GM18508 (cell line): ENCODE measurements around the gene LONP1.

Source experiments
- ATAC-seq: cut with Tn5 transposase; IDR thresholded peaks from one replicate; pipeline ENCODE4 v1.9.1; 2021; ENCODE audit warnings: moderate number of reproducible peaks; ENCODE audit not compliant: insufficient read depth, unreplicated experiment

The LONP1 gene

GRCh38 chr19:5661483-5661882 lies 58.5 kb downstream of the LONP1 start:
- no peak for ATAC-seq

- no peak for ATAC-seq
These were observed 64.5 kb downstream of the LONP1 start for GRCh38 chr19:5655412-5655811.

- ATAC-seq, result no peak
These were observed 65.0 kb downstream of the LONP1 start for GRCh38 chr19:5654931-5655330.

GRCh38 chr19:5652261-5652660 lies 67.7 kb downstream of the LONP1 start:
- no peak for ATAC-seq

- no peak for ATAC-seq
These were observed 68.6 kb downstream of the LONP1 start for GRCh38 chr19:5651361-5651760.

- ATAC-seq, result no peak
These were observed 71.5 kb downstream of the LONP1 start for GRCh38 chr19:5648464-5648863.

- ATAC-seq, result no peak
These were observed 73.2 kb downstream of the LONP1 start for GRCh38 chr19:5646703-5647102.

GRCh38 chr19:5645409-5645808 lies 74.5 kb downstream of the LONP1 start:
- ATAC-seq, result no peak

- no peak for ATAC-seq
These were observed 75.9 kb downstream of the LONP1 start for GRCh38 chr19:5644037-5644436.

GRCh38 chr19:5643060-5643459 lies 76.9 kb downstream of the LONP1 start:
- no peak for ATAC-seq

- no peak for ATAC-seq
These were observed 77.7 kb downstream of the LONP1 start for GRCh38 chr19:5642204-5642603.
